ENCODE data around the gene BHLHE23. TPM values are rescaled to one million over a fixed set of nuclear protein-coding genes. Genes with fewer than 3 reads are reported as not detected.
A peak's percentile ranks its signal among the peaks of the same experiment; 100 is the strongest.
"Not testable (repeated sequence)": the region's sequence is repeated elsewhere in the genome, so short reads cannot be mapped to it uniquely, and the experiment has no call there.

BHLHE23 gene
- total RNA-seq, 1 experiment from 2014 or later, result not detected

DNA sequence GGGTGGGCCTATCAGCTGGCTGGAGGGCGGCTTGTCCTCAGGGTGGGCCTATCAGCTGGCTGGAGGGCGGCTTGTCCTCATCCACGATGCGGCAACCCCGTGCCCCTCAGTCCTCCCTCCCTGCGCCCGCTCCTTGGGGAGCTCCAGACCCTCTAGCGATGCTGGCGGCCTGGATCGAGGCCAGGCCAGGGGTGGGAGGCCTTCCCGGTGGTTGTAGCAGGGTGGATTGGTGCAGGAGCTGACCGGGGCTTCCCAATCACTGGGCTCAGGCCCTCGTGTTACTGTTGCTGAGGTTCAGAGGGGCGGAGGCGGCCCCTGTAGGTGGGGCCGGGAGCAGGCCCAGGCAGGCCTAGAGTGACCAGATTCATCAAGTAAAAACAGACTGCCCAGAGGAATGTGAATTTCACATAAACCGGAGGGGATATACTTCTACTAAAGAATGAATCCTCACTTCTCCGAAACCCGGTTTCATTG lies 45.4 kb downstream of the BHLHE23 start:
- Mint-ChIP-seq H3K27ac (ENCODE audit: low read depth, unreplicated experiment) (no peak overlapping the region), H3K4me1 (ENCODE audit: insufficient read depth, unreplicated experiment) (no peaks in the 10 kb centered on the region), H3K9me3 (ENCODE audit: unreplicated experiment) (no peaks in the 10 kb centered on the region), H3K36me3 (ENCODE audit: insufficient read depth, unreplicated experiment) (no peaks in the 10 kb centered on the region), H3K27me3 (ENCODE audit: insufficient read depth, unreplicated experiment) (no peaks in the 10 kb centered on the region), H3K4me3 (ENCODE audit: unreplicated experiment) (no peak overlapping the region)
- CTCF ChIA-PET, result interaction anchor here (0.8 to 1.6 kb wide), 2 partner anchors 9 to 86 kb away, joined by 3 to 5 read pairs; no protein-coding TSS in a partner anchor
- peak; percentile 9 for DNase-seq (ENCODE audit: unreplicated experiment)
- no TSS peak for BruUV-seq (replicated peaks)
- TF ChIP-seq, protein P1, sequence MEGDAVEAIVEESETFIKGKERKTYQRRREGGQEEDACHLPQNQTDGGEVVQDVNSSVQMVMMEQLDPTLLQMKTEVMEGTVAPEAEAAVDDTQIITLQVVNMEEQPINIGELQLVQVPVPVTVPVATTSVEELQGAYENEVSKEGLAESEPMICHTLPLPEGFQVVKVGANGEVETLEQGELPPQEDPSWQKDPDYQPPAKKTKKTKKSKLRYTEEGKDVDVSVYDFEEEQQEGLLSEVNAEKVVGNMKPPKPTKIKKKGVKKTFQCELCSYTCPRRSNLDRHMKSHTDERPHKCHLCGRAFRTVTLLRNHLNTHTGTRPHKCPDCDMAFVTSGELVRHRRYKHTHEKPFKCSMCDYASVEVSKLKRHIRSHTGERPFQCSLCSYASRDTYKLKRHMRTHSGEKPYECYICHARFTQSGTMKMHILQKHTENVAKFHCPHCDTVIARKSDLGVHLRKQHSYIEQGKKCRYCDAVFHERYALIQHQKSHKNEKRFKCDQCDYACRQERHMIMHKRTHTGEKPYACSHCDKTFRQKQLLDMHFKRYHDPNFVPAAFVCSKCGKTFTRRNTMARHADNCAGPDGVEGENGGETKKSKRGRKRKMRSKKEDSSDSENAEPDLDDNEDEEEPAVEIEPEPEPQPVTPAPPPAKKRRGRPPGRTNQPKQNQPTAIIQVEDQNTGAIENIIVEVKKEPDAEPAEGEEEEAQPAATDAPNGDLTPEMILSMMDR (IDR thresholded peaks at IDR 0.05; ENCODE audit: unreplicated experiment), result no peak
- intact Hi-C loops (cut with micrococcal nuclease), result no loop called here
- POLR2A ChIA-PET, result interaction anchor here (0.7 kb wide), 1 partner anchor 67 kb away, joined by 3 read pairs; no protein-coding TSS in a partner anchor

DNA sequence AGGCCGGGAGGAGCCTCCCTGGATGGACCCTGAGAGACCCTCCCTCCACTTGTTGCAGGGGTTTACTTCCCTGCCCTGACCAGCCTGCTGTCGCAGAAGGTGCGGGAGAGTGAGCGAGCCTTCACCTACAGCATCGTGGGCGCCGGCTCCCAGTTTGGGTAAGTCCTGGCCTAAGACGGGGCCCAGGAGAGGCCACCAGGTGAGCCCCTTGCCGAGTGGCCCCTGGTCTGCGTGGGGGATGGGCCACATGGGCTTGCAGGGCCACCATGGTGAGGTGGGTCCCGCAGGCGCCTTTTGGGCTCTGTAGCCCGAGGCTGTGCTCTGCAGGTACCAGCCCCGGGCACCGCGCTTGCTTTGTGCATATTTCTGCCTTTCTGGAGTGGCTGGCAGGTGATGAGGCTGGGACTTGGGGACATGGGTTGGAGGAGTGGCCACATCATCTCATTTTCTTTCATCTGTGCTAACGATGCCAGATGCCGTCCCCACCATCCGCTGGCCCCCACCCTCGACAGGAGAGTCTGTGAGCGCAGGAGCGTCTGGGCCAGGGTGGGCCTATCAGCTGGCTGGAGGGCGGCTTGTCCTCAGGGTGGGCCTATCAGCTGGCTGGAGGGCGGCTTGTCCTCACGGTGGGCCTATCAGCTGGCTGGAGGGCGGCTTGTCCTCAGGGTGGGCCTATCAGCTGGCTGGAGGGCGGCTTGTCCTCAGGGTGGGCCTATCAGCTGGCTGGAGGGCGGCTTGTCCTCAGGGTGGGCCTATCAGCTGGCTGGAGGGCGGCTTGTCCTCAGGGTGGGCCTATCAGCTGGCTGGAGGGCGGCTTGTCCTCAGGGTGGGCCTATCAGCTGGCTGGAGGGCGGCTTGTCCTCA lies 46.1 kb downstream of the BHLHE23 start:
- H3K4me3 Mint-ChIP-seq (ENCODE audit: unreplicated experiment); intact Hi-C loops (cut with micrococcal nuclease); H3K27ac Mint-ChIP-seq (ENCODE audit: low read depth, unreplicated experiment); H3K27me3 Mint-ChIP-seq (ENCODE audit: insufficient read depth, unreplicated experiment); H3K36me3 Mint-ChIP-seq (ENCODE audit: insufficient read depth, unreplicated experiment); DNase-seq (ENCODE audit: unreplicated experiment); H3K9me3 Mint-ChIP-seq (ENCODE audit: unreplicated experiment); POLR2A ChIA-PET; BruUV-seq (replicated peaks); H3K4me1 Mint-ChIP-seq (ENCODE audit: insufficient read depth, unreplicated experiment): not testable (repeated sequence)
- CTCF ChIA-PET, result interaction anchor here (1.6 kb wide), 1 partner anchor 10 kb away, joined by 5 read pairs; no protein-coding TSS in a partner anchor

DNA sequence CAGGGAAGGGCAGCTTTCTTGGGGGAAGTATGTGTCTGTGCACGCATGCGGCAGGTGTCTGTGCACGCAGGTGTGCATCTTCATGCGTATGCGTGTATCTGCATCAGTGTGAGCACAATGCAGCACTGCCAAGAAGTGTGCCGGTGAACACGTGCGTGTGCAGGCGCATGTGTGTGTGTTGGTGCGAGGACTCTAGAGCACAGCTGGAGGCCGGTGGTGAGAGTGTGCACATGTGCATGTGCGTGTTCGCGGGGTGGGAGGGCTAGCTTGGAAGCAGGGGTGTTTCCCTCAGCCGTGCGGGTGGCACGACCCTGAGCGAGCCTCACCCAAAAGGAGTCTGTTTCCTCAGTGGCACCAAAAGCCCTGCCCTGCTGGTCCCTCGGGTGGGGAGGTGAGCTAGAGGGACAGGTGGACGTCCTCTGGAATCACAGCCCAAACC lies 46.7 kb downstream of the BHLHE23 start:
- intact Hi-C loops (cut with micrococcal nuclease), result no loop called here
- CTCF ChIA-PET, result interaction anchor here (0.6 kb wide), 2 partner anchors 12 to 58 kb away, joined by 3 to 5 read pairs; no protein-coding TSS in a partner anchor
- POLR2A ChIA-PET, result no interaction called here
- TF ChIP-seq, protein P1 (IDR thresholded peaks at IDR 0.05; ENCODE audit: unreplicated experiment), result no peak
- no peaks in the 10 kb centered on the region for H3K9me3 Mint-ChIP-seq (ENCODE audit: unreplicated experiment)
- H3K27ac Mint-ChIP-seq (ENCODE audit: low read depth, unreplicated experiment), result no peak overlapping the region
- no peaks in the 10 kb centered on the region for H3K4me1 Mint-ChIP-seq (ENCODE audit: insufficient read depth, unreplicated experiment)
- no TSS peak for BruUV-seq (replicated peaks)
- no peaks in the 10 kb centered on the region for H3K27me3 Mint-ChIP-seq (ENCODE audit: insufficient read depth, unreplicated experiment)
- no peak overlapping the region for H3K4me3 Mint-ChIP-seq (ENCODE audit: unreplicated experiment)
- no peaks in the 10 kb centered on the region for H3K36me3 Mint-ChIP-seq (ENCODE audit: insufficient read depth, unreplicated experiment)
- no peak for DNase-seq (ENCODE audit: unreplicated experiment)

DNA sequence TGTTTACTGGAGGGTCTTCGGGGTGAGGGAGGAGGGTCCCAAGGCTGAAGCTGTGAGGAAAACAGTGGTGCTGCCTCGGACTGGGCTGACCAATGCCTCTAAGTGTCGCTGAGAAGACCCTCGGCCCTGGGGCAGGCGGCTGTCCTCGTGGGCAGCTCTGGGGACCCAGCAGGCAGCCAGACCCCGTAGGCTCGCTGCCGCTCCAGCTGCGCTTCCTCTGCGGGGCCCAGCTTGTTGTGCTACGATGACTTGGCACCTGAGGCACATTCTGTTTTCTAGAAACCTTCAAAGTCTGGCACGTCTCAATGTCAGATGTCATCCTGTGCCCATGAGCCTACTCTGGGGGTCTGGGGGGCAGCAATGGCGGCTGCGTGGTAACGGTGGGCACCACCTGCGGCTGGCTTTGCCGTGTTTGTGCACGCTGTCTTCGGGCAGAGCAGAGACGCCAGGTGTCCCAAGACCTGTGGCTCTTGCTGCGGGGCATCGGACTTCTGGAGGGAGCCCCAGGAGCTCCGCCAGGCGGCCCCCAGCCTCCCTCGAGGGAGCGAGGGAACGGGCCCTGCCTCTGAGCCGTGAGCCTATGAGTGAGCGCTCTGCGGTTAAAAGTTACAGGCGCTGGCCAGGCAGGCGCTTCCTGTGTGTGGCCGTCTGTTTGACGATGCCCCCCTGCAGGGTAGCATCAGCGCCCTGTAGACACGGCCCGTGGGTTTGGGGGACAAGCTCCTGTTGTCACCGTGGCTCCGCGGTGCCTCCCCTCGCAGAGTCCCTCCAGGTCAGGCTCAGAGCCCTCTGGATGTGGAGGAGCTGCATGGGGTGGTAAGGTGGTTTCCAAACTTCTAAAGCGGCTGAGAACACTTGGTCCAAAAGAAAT lies 47.4 kb downstream of the BHLHE23 start:
- no peak overlapping the region for H3K27ac Mint-ChIP-seq (ENCODE audit: low read depth, unreplicated experiment)
- no peaks in the 10 kb centered on the region for H3K27me3 Mint-ChIP-seq (ENCODE audit: insufficient read depth, unreplicated experiment)
- intact Hi-C loops (cut with micrococcal nuclease), result no loop called here
- no peaks in the 10 kb centered on the region for H3K9me3 Mint-ChIP-seq (ENCODE audit: unreplicated experiment)
- TF ChIP-seq, protein P1 (IDR thresholded peaks at IDR 0.05; ENCODE audit: unreplicated experiment), result no peak
- ChIA-PET CTCF (interaction anchor here (0.5 to 0.9 kb wide), 4 partner anchors 10 to 57 kb away, joined by 3 to 5 read pairs (median 3); no protein-coding TSS in a partner anchor), POLR2A (no interaction called here)
- no peak overlapping the region for H3K4me3 Mint-ChIP-seq (ENCODE audit: unreplicated experiment)
- BruUV-seq (replicated peaks), result no TSS peak
- no peaks in the 10 kb centered on the region for H3K4me1 Mint-ChIP-seq (ENCODE audit: insufficient read depth, unreplicated experiment)
- no peak for DNase-seq (ENCODE audit: unreplicated experiment)
- no peaks in the 10 kb centered on the region for H3K36me3 Mint-ChIP-seq (ENCODE audit: insufficient read depth, unreplicated experiment)
